CD8-positive, alpha-beta memory T cell (primary cell): ENCODE measurements around the gene MAPK11. TPM values are rescaled to one million over a fixed set of nuclear protein-coding genes. Genes with fewer than 3 reads are reported as not detected.

ENCODE experiments used
- CTCF ChIA-PET: fragments of 350-600 bp; sonication (Branson Sonifier 250); formaldehyde crosslinking; loops from one replicate; lab custom pipeline; 2021; ENCODE audit warnings: antibody characterized with exemption; lab: Charles Lee
- POLR2A ChIA-PET: fragments of 350-600 bp; sonication (Branson Sonifier 250); formaldehyde crosslinking; loops from one replicate; lab custom pipeline; 2021; ENCODE audit warnings: antibody characterized with exemption; lab: Charles Lee
- DNase-seq, 5 donors: peaks; one replicate each; pipeline versions ENCODE4 v3.0.0 to v3.0.0-alpha.2; 2020 to 2022; ENCODE audit warnings: mixed read lengths in 1 of 5
- H3K27ac ChIP-seq: one replicate; pipeline ENCODE4 v1.7.0; 2013; ENCODE audit warnings: low read depth, mild to moderate bottlenecking, low read length, moderate library complexity
- H3K27me3 ChIP-seq: 2 replicates; pipeline ENCODE4 v1.7.0; 2013; ENCODE audit warnings: low read length, mild to moderate bottlenecking; ENCODE audit not compliant: insufficient read depth, poor library complexity, severe bottlenecking
- H3K36me3 ChIP-seq: 2 replicates; pipeline ENCODE4 v1.7.0; 2013; ENCODE audit warnings: mild to moderate bottlenecking, low read length, moderate library complexity; ENCODE audit not compliant: insufficient read depth
- H3K4me1 ChIP-seq: 2 replicates; pipeline ENCODE4 v1.7.0; 2013; ENCODE audit warnings: mild to moderate bottlenecking, low read length, moderate library complexity; ENCODE audit not compliant: insufficient read depth
- H3K4me3 ChIP-seq: 2 replicates; pipeline ENCODE4 v1.7.0; 2013; ENCODE audit warnings: mild to moderate bottlenecking, low read length
- H3K9me3 ChIP-seq: 2 replicates; pipeline ENCODE4 v1.7.0; 2013; ENCODE audit warnings: mild to moderate bottlenecking, low read length
- H3K27ac Mint-ChIP-seq, 8 donors: one replicate each; pipeline ENCODE4 v1.8.0; 2020 to 2021; ENCODE audit warnings: mixed read lengths in 8 of 8, mild to moderate bottlenecking in 6 of 8, inconsistent platforms in 3 of 8, moderate library complexity in 3 of 8
- H3K27me3 Mint-ChIP-seq, 2 donors: one replicate each; pipeline ENCODE4 v1.8.0; 2020 to 2021; ENCODE audit warnings: mixed read lengths in 2 of 2, mild to moderate bottlenecking in 1 of 2, moderate library complexity in 1 of 2
- H3K36me3 Mint-ChIP-seq, 3 donors: one replicate each; pipeline ENCODE4 v1.8.0; 2020 to 2021; ENCODE audit warnings: mixed read lengths in 3 of 3, inconsistent platforms in 1 of 3, mild to moderate bottlenecking in 1 of 3
- H3K4me1 Mint-ChIP-seq, 3 donors: one replicate each; pipeline ENCODE4 v1.8.0; 2020 to 2021; ENCODE audit warnings: mixed read lengths in 3 of 3, inconsistent platforms in 1 of 3, mild to moderate bottlenecking in 1 of 3
- H3K4me3 Mint-ChIP-seq, 7 donors: one replicate each; pipeline ENCODE4 v1.8.0; 2020 to 2021; ENCODE audit warnings: mixed read lengths in 7 of 7, mild to moderate bottlenecking in 6 of 7, moderate library complexity in 4 of 7, inconsistent platforms in 2 of 7
- H3K9me3 Mint-ChIP-seq, 5 donors: one replicate each; pipeline ENCODE4 v1.8.0; 2020 to 2022; ENCODE audit warnings: mixed read lengths in 5 of 5, mild to moderate bottlenecking in 3 of 5, moderate library complexity in 2 of 5, inconsistent platforms in 1 of 5
- polyA plus RNA-seq: library from polyadenylated mRNA; unstranded; fragments of 300-500 nt; fragmentation: Illumina TruSeq; gene quantifications from one replicate; pipeline ENCODE4 v1.2.3, GENCODE V29; 2021
- total RNA-seq, 2 experiments: library from RNA; stranded (reverse); gene quantifications; one replicate each; pipeline ENCODE4 v1.2.3, GENCODE V29; 2021

MAPK11 gene
- total and polyA plus RNA-seq, 3 experiments from 2014 or later = 0.28 to 13.2 (median 12.8) TPM

GRCh38 chr22:50246242-50247175, 23.7 kb downstream of the MAPK11 start:
- H3K36me3 ChIP-seq = peaks cover 13% of the 10 kb centered on the region
- peaks cover 34 to 64% (median 37%) of the 10 kb centered on the region in 3 donors for H3K4me1 Mint-ChIP-seq
- no peaks in the 10 kb centered on the region for H3K9me3 Mint-ChIP-seq
- peak overlapping the region; percentile 24 for H3K27ac ChIP-seq
- POLR2A ChIA-PET = interaction anchor here (0.9 to 1.1 kb wide), 2 partner anchors 56 to 280 kb away, joined by 3 to 4 read pairs; no protein-coding TSS in a partner anchor
- H3K36me3 Mint-ChIP-seq = peaks cover 0 to 27% (median 5%) of the 10 kb centered on the region in 3 donors
- DNase-seq = no peak
- peak overlapping the region; percentile 29 to 88 (median 55) for H3K4me3 Mint-ChIP-seq
- no peak overlapping the region for H3K4me3 ChIP-seq
- H3K4me1 ChIP-seq = peaks cover 59% of the 10 kb centered on the region
- H3K27me3 Mint-ChIP-seq = peaks cover 0 to 1% of the 10 kb centered on the region in 2 donors
- H3K27ac Mint-ChIP-seq = peak overlapping the region in 6 of 8 donors; percentile 34 to 97 (median 76)
- CTCF ChIA-PET = interaction anchor here (0.8 to 1.0 kb wide), 2 partner anchors 251 to 374 kb away, joined by 3 to 4 read pairs; no protein-coding TSS in a partner anchor
- no peaks in the 10 kb centered on the region for H3K9me3 ChIP-seq
- no peaks in the 10 kb centered on the region for H3K27me3 ChIP-seq

GRCh38 chr22:50245214-50246072, 24.7 kb downstream of the MAPK11 start:
- peak overlapping the region; percentile 94 to 100 (median 98) for H3K27ac Mint-ChIP-seq
- peak overlapping the region; percentile 84 to 100 (median 98) for H3K4me3 Mint-ChIP-seq
- H3K36me3 Mint-ChIP-seq = peaks cover 0 to 28% (median 5%) of the 10 kb centered on the region in 3 donors
- peak overlapping the region; percentile 99 for H3K27ac ChIP-seq
- H3K27me3 Mint-ChIP-seq = peaks cover 0 to 1% of the 10 kb centered on the region in 2 donors
- peaks cover 13% of the 10 kb centered on the region for H3K36me3 ChIP-seq
- CTCF ChIA-PET = interaction anchor here (0.8 to 1.0 kb wide), 2 partner anchors 252 to 375 kb away, joined by 3 to 4 read pairs; no protein-coding TSS in a partner anchor
- DNase-seq = no peak
- peak overlapping the region; percentile 77 for H3K4me3 ChIP-seq
- H3K4me1 ChIP-seq = peaks cover 62% of the 10 kb centered on the region
- H3K4me1 Mint-ChIP-seq = peaks cover 39 to 66% (median 45%) of the 10 kb centered on the region in 3 donors
- POLR2A ChIA-PET = interaction anchor here (0.6 to 1.1 kb wide), 3 partner anchors 55 to 303 kb away, joined by 3 to 4 read pairs (median 3); no protein-coding TSS in a partner anchor
- H3K9me3 Mint-ChIP-seq = no peaks in the 10 kb centered on the region
- H3K9me3 ChIP-seq = no peaks in the 10 kb centered on the region
- no peaks in the 10 kb centered on the region for H3K27me3 ChIP-seq

- CTCF ChIA-PET = interaction anchor here (0.8 to 4.7 kb wide), 14 partner anchors 7 to 376 kb away, joined by 3 to 28 read pairs (median 4); partner anchors contain the start of genes HDAC10, SCO2 and SYCE3
- peak within 1 kb of the TSS; percentile 84 to 100 (median 98) for H3K4me3 Mint-ChIP-seq
- no peaks in the 10 kb centered on the region for H3K9me3 Mint-ChIP-seq
- peaks cover 0 to 1% of the 10 kb centered on the region in 2 donors for H3K27me3 Mint-ChIP-seq
- Histone ChIP-seq H3K27ac (peak within 1 kb of the TSS; percentile 99), H3K36me3 (peaks cover 20% of the 10 kb centered on the region), H3K9me3 (no peaks in the 10 kb centered on the region), H3K4me3 (peak within 1 kb of the TSS; percentile 77), H3K27me3 (no peaks in the 10 kb centered on the region), H3K4me1 (peaks cover 54% of the 10 kb centered on the region)
- H3K27ac Mint-ChIP-seq = peak within 1 kb of the TSS; percentile 94 to 100 (median 98)
- peaks cover 34 to 66% (median 41%) of the 10 kb centered on the region in 3 donors for H3K4me1 Mint-ChIP-seq
- peak; percentile 89 to 92 (median 90) for DNase-seq
- POLR2A ChIA-PET = interaction anchor here (0.7 to 1.3 kb wide), 6 partner anchors 25 to 281 kb away, joined by 3 to 10 read pairs (median 5); partner anchors contain the start of genes LMF2, MAPK11, NCAPH2 and SCO2
- H3K36me3 Mint-ChIP-seq = peaks cover 0 to 36% (median 5%) of the 10 kb centered on the region in 3 donors
Measured at GRCh38 chr22:50244420-50245213, 25.6 kb downstream of the MAPK11 start, which contains the start of gene TUBGCP6. TSS of gene TUBGCP6 (minus strand) at chr22:50245023. CDS start at chr22:50244459, 564 bp downstream.

GRCh38 chr22:50243685-50244419, 26.3 kb downstream of the MAPK11 start:
- Mint-ChIP-seq H3K27ac (peak overlapping the region; percentile 94 to 100 (median 98)), H3K36me3 (peaks cover 0 to 41% (median 5%) of the 10 kb centered on the region in 3 donors), H3K27me3 (peaks cover 0 to 1% of the 10 kb centered on the region in 2 donors), H3K9me3 (no peaks in the 10 kb centered on the region), H3K4me3 (peak overlapping the region; percentile 84 to 100 (median 98)), H3K4me1 (peaks cover 34 to 66% (median 41%) of the 10 kb centered on the region in 3 donors)
- ChIA-PET CTCF (interaction anchor here (0.8 to 4.7 kb wide), 16 partner anchors 8 to 377 kb away, joined by 3 to 28 read pairs (median 4); partner anchors contain the start of genes HDAC10, SCO2 and SYCE3), POLR2A (interaction anchor here (0.7 to 1.3 kb wide), 7 partner anchors 23 to 282 kb away, joined by 3 to 10 read pairs (median 6); partner anchors contain the start of genes LMF2, MAPK11, NCAPH2 and SCO2)
- H3K36me3 ChIP-seq = peaks cover 24% of the 10 kb centered on the region
- no peak for DNase-seq
- no peaks in the 10 kb centered on the region for H3K9me3 ChIP-seq
- peak overlapping the region; percentile 99 for H3K27ac ChIP-seq
- peaks cover 50% of the 10 kb centered on the region for H3K4me1 ChIP-seq
- peak overlapping the region; percentile 77 for H3K4me3 ChIP-seq
- H3K27me3 ChIP-seq = no peaks in the 10 kb centered on the region

- Mint-ChIP-seq H3K4me3 (peak overlapping the region; percentile 84 to 100 (median 98)), H3K4me1 (peaks cover 36 to 61% (median 36%) of the 10 kb centered on the region in 3 donors), H3K27me3 (peaks cover 0 to 1% of the 10 kb centered on the region in 2 donors), H3K36me3 (peaks cover 0 to 44% (median 5%) of the 10 kb centered on the region in 3 donors), H3K27ac (peak overlapping the region; percentile 43 to 100 (median 79)), H3K9me3 (no peaks in the 10 kb centered on the region)
- no peaks in the 10 kb centered on the region for H3K9me3 ChIP-seq
- no peak for DNase-seq
- H3K4me3 ChIP-seq = peak overlapping the region; percentile 56
- H3K4me1 ChIP-seq = peaks cover 41% of the 10 kb centered on the region
- H3K36me3 ChIP-seq = peaks cover 24% of the 10 kb centered on the region
- ChIA-PET POLR2A (no interaction called here), CTCF (interaction anchor here (0.8 to 4.7 kb wide), 12 partner anchors 9 to 379 kb away, joined by 3 to 28 read pairs (median 4); partner anchors contain the start of genes HDAC10, LMF2, NCAPH2 and SCO2)
- no peak overlapping the region for H3K27ac ChIP-seq
- no peaks in the 10 kb centered on the region for H3K27me3 ChIP-seq
Measured at GRCh38 chr22:50242406-50242949, 27.7 kb downstream of the MAPK11 start.

GRCh38 chr22:50238755-50239154, 31.4 kb downstream of the MAPK11 start:
- DNase-seq = no peak
- peak overlapping the region in 1 of 8 donors; percentile 29 for H3K27ac Mint-ChIP-seq
- CTCF ChIA-PET = interaction anchor here (0.8 to 1.1 kb wide), 2 partner anchors 161 to 165 kb away, joined by 3 read pairs; no protein-coding TSS in a partner anchor
- no peaks in the 10 kb centered on the region for H3K27me3 Mint-ChIP-seq
- peaks cover 32 to 59% (median 37%) of the 10 kb centered on the region in 3 donors for H3K4me1 Mint-ChIP-seq
- Histone ChIP-seq H3K27me3 (no peaks in the 10 kb centered on the region), H3K9me3 (no peaks in the 10 kb centered on the region), H3K4me1 (peaks cover 24% of the 10 kb centered on the region), H3K4me3 (no peak overlapping the region), H3K27ac (no peak overlapping the region), H3K36me3 (peaks cover 26% of the 10 kb centered on the region)
- POLR2A ChIA-PET = interaction anchor here (1.1 kb wide), 1 partner anchor 49 kb away, joined by 3 read pairs; no protein-coding TSS in a partner anchor
- H3K36me3 Mint-ChIP-seq = peaks cover 0 to 54% (median 3%) of the 10 kb centered on the region in 3 donors
- H3K4me3 Mint-ChIP-seq = no peak overlapping the region
- no peaks in the 10 kb centered on the region for H3K9me3 Mint-ChIP-seq
